GM19035 (cell line): ENCODE measurements around the gene YY2.
"Not testable (repeated sequence)": the region's sequence is repeated elsewhere in the genome, so short reads cannot be mapped to it uniquely, and the experiment has no call there.

Experiments used
- ATAC-seq: cut with Tn5 transposase; IDR thresholded peaks from one replicate; pipeline ENCODE4 v1.9.1; 2021; ENCODE audit not compliant: unreplicated experiment

Gene YY2

GRCh38 chrX:21855937-21856415 is at the start of gene YY2:
YY2 (plus strand) TSS chrX:21855987; CDS start chrX:21856485, 498 bp downstream.
- no peak for ATAC-seq

GRCh38 chrX:21806691-21807090 is 49.1 kb upstream of the YY2 start:
- no peak for ATAC-seq

DNA sequence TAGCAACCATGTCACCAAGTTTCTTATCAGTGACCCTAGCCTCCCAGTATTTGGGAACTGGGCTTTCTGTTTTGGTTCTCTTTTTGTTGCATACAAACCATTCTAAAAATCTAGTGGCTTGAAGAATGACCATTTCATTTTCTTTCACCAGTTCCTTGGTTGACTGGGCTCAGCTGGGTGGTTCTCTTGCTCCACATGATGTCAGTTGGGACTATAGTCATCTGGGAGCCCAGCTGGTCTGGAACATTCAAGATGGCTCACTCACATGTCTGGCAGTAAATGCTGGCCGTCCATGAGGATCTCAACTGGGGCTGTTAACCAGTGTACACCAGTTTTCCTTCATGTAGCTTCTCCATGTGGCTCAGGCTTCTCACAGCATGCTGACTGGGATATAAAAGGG is 44.0 kb upstream of the YY2 start:
- no peak for ATAC-seq

DNA sequence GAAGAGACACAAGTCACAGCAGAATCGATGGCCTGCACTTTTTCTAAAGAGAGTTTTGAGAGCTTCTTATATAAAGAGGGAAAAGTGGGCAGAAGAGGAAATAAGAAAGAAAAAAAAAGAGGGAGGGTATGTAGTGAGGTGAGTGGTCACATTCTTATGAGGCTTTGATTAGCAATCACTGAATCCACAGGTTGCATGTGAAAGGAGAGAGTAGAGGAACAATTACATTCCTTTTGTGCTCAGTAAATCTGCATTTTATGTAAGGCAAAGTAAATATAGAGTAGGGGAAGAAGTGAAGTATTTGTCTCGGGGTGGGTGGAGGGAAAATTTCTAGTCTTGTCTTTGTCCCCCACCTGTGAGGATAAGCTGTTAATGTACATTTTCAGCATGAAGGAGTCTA is 43.2 kb upstream of the YY2 start:
- ATAC-seq = no peak

- ATAC-seq = no peak
Observed at GRCh38 chrX:21813612-21814368, 42.0 kb upstream of the YY2 start.

- ATAC-seq = no peak
Observed at GRCh38 chrX:21816136-21816535, 39.7 kb upstream of the YY2 start.

DNA sequence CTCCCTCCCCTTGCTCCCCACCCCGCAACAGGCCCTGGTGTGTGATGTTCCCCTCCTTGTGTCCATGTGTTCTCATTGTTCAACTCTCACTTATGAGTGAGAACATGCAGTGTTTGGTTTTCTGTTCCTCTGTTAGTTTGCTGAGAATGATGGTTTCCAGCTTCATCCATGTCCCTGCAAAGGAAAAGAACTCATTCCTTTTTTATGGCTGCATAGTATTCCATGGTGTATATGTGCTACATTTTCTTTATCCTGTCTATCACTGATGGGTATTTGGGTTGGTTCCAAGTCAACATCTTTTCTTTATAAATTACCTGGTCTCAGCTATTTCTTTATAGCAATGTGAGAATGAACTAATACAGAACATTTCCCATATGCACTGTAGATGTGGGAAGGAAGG is 35.6 kb upstream of the YY2 start:
- ATAC-seq = not testable (repeated sequence)

DNA sequence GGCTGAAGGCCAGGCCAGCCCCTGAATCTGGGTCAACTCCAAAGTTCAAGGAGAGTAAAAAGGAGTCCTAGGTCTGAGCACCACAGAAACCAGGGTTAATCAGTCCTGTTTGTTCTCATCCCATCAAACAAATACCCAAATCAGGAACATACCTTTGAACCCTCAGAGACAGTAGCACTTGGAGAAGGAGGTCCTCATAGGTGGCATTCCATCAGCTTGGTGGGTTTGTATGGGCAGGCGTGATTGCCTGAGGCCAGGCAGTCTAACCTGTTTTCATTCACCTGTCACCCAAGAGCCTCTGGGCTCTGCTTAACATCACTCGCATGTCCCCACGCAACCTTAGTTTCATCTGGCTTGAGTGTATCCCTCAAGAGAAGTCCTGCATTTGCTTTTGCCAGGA is 33.9 kb upstream of the YY2 start:
- ATAC-seq = no peak

DNA sequence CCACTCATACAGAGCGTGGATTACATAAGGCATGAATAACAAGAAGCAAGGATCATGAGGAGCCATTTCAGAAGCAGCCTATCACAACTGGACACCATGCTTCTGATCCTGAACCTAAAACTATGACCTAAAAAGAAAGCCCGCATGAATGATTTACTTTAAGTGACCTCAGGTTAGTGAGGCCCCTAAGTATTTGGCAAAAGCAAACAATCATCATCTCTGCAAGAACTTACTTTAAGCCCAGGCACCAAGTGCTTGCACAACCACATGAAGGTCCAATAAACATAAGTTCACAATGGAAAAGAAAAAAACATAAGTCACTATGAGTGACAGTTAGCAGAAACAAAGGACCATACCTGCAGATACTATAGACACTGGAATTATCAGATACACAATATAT is 24.3 kb upstream of the YY2 start:
- no peak for ATAC-seq

DNA sequence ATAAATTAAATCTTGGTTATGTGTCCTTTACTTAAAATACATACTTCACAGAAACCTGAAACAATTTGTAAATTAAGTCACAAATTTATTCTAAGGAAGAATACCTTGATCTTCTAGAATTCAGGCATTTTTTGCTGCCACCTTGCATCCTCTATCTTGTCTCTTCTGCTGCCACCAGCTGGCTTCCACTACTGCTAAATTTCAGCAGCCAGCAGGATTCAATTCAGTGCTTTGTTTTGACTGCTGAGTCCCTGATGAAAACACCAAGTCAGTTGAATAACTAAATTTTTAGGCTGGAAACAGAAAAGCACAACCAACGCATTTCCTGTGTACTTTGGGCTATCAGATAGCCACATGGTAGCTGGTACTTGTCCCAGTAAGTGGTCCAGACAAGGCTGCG is 18.7 kb upstream of the YY2 start:
- no peak for ATAC-seq

- peak; percentile 17 for ATAC-seq
Observed at GRCh38 chrX:21838937-21839333, 16.9 kb upstream of the YY2 start.

GRCh38 chrX:21839334-21840192 is 16.2 kb upstream of the YY2 start, which contains the start of gene MBTPS2:
MBTPS2 (plus strand) TSS chrX:21839617; CDS start chrX:21839735, 118 bp downstream.
- ATAC-seq = peak; percentile 86

DNA sequence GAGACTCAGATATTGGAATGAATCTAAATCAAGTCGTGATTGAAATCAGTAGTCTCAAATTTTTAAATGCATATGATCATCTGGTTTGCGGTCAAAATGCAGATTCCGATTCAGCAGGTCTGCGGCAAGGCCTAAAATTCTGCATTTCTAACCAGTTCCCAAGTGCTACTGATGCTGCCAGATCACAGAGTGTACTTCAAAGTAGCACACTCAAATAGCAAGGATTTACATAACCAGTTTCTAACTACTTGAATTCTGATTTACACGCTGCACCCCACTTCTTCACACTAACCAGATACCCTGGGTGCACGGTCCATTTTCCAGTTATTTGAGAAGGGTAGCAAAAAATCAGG is 15.6 kb upstream of the YY2 start:
- ATAC-seq = peak; percentile 18

GRCh38 chrX:21843179-21843578 is 12.6 kb upstream of the YY2 start:
- ATAC-seq = no peak

GRCh38 chrX:21845096-21845495 is 10.7 kb upstream of the YY2 start:
- ATAC-seq = no peak

DNA sequence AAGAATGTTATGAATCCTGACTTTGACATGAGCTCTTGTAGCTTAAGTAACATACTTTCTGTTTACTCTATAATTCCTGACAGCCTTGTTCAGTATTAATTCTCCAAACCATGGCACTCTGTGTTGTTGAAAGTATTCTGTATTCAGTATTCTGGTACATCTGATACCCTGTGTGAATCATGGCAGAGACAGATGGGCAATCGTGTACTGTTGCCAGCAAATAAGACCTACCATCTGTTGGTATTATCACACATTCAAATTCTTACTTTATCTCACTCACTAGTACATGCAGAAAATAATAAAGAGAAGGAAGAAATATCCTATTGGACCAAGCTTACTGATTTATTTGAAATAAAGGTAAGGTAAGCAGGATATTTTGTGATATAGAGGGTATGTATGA is 8.4 kb upstream of the YY2 start:
- no peak for ATAC-seq

DNA sequence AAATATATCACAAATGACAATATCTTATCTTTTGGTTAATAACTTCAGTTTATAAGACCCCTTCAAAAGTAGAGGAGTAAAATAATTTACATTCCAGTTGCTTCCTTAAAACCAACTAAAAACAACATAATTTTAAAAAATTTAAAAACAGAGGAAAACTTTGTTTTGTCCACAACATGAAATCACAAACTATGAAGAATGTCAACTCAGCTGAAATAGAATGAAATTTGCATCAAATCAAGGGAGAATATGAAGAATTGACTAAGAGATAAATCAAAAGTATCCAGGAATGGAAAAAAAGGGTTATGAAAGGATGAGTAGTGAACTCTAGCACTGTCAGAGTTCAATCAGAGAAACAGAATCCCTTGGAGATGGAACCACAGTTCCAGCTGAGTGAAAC is 2.2 kb upstream of the YY2 start:
- no peak for ATAC-seq

DNA sequence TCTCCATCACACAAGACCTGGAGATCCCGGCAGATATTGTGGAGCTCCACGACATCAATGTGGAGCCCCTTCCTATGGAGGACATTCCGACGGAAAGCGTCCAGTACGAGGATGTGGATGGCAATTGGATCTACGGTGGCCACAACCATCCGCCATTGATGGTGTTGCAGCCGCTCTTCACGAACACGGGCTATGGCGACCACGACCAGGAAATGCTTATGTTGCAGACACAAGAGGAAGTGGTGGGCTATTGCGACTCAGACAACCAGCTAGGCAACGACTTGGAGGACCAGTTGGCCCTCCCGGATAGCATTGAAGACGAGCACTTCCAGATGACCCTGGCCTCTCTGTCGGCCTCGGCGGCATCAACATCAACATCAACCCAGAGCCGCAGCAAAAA is 717 bp downstream of the YY2 start:
- ATAC-seq = no peak

- no peak for ATAC-seq
Observed at GRCh38 chrX:21863241-21863640, 7.5 kb downstream of the YY2 start.

GRCh38 chrX:21865436-21865835 is 9.6 kb downstream of the YY2 start:
- no peak for ATAC-seq

- no peak for ATAC-seq
Observed at GRCh38 chrX:21870494-21870893, 14.7 kb downstream of the YY2 start.
